ENCODE measurements around the gene BET1. TPM values are rescaled to one million over a fixed set of nuclear protein-coding genes. Genes with fewer than 3 reads are reported as not detected.

Gene BET1
- total and polyA plus RNA-seq, 9 of the 15 experiments (the other 6 are each of a cell fraction or from before 2014, with no cell fraction given) = 15.8 to 190 (median 37.8) TPM

- TF ChIP-seq CCNT2 (IDR thresholded peaks at IDR 0.05; ENCODE audit: borderline replicate concordance, extremely low read depth, insufficient read length, low read depth, low read length) = no peak
- TF ChIP-seq ATF1 (CRISPR knock-in tag; IDR thresholded peaks at IDR 0.05) = peak; percentile 90
- peak; percentile 99 for TF ChIP-seq ATF1 (tag; IDR thresholded peaks at IDR 0.05)
- TF ChIP-seq ZBTB17 (CRISPR knock-in tag; IDR thresholded peaks at IDR 0.05) = no peak
- peak; percentile 37 for TF ChIP-seq E2F8 (IDR thresholded peaks at IDR 0.05; ENCODE audit: low read depth, partially characterized antibody)
- TF ChIP-seq FOXJ2 (tag; IDR thresholded peaks at IDR 0.05) = no peak
- TF ChIP-seq EHMT2 (IDR thresholded peaks at IDR 0.05) = no peak
- TF ChIP-seq MYNN (IDR thresholded peaks at IDR 0.05) = no peak
- no peak for TF ChIP-seq MYNN (CRISPR knock-in tag; IDR thresholded peaks at IDR 0.05)
- no peak for TF ChIP-seq ZFP1 (CRISPR knock-in tag; IDR thresholded peaks at IDR 0.05)
- TF ChIP-seq ZHX1 (conservative IDR thresholded peaks at IDR 0.05; ENCODE audit: low read length) = no peak; the same call in 1 of the 2 replicates
- no peak for TF ChIP-seq ZNF592 (IDR thresholded peaks at IDR 0.05)
- no peak for TF ChIP-seq XRCC3 (IDR thresholded peaks at IDR 0.05)
- no peak for TF ChIP-seq NBN (IDR thresholded peaks at IDR 0.05; ENCODE audit: low read depth)
- no peak for TF ChIP-seq SRSF9 (IDR thresholded peaks at IDR 0.05; ENCODE audit: borderline replicate concordance, low read depth, low read length)
- TF ChIP-seq CAMTA2 (CRISPR knock-in tag; conservative IDR thresholded peaks at IDR 0.05) = no peak
- no peak for TF ChIP-seq RBM34 (IDR thresholded peaks at IDR 0.05; ENCODE audit: borderline replicate concordance, insufficient read depth, low read length)
- peak; percentile 72 for TF ChIP-seq CXXC5 (CRISPR knock-in tag; IDR thresholded peaks at IDR 0.05)
- no peak for TF ChIP-seq DNMT1 (IDR thresholded peaks at IDR 0.05)
- 0 out of 2 replicates have a peak, but pooled peaks have one; percentile 12 for TF ChIP-seq HEY1 (CRISPR knock-in tag; IDR thresholded peaks at IDR 0.05; ENCODE audit: borderline replicate concordance)
These were observed at the start of gene BET1 (continued) for GRCh38 chr7:94004024-94004951.
